Panc1 (cell line): Measurements from ENCODE around the gene GDI2. TPM values are rescaled to one million over a fixed set of nuclear protein-coding genes. Genes with fewer than 3 reads are reported as not detected.

Experiments
- ATAC-seq: fragments of 200-7000 bp; cut with Tn5 transposase; 2 replicates; pipeline ENCODE4 v1.9.1; 2020; ENCODE audit warnings: mild to moderate bottlenecking, moderate library complexity
- Bru-seq: library from RNA; stranded (reverse); fragments of 400-500 nt; gene quantifications from one replicate; lab custom pipeline; 2021; lab: Mats Ljungman, UMichigan
- BruChase-seq, 2 experiments: library from RNA; stranded (reverse); fragments of 400-500 nt; gene quantifications; one replicate each; lab custom pipeline; 2021; lab: Mats Ljungman, UMichigan
- BruUV-seq: library from RNA; stranded (reverse); fragments of 400-500 nt; replicated peaks from 2 replicates; lab custom pipeline; 2021; lab: Mats Ljungman, UMichigan
- CTCF ChIA-PET: fragments of 300-600 bp; sonication (Branson Sonifier 250); formaldehyde crosslinking; loops from one replicate; lab custom pipeline; 2022; ENCODE audit warnings: antibody characterized with exemption; lab: Charles Lee
- POLR2A ChIA-PET: fragments of 300-600 bp; sonication (Branson Sonifier 250); formaldehyde crosslinking; loops from one replicate; lab custom pipeline; 2022; ENCODE audit warnings: antibody characterized with exemption; lab: Charles Lee
- DNase-seq: peaks from one replicate; pipeline ENCODE4 v3.0.0-alpha.2; 2010; ENCODE audit warnings: low read depth, low spot score
- H3K27ac ChIP-seq: 2 replicates; pipeline ENCODE4 v1.5.1; 2011; ENCODE audit warnings: mild to moderate bottlenecking, low read length, inconsistent platforms
- H3K27me3 ChIP-seq: fragments of 200-500 bp; sonication (Bioruptor generic); 2 replicates; pipeline ENCODE4 v1.6.0; 2014; ENCODE audit warnings: low read length, inconsistent platforms; ENCODE audit not compliant: control insufficient read depth, insufficient read depth
- H3K36me3 ChIP-seq: fragments of 200-500 bp; sonication (Bioruptor generic); 2 replicates; pipeline ENCODE4 v1.5.1; 2014; ENCODE audit warnings: inconsistent platforms, mild to moderate bottlenecking, low read length, moderate library complexity; ENCODE audit not compliant: control insufficient read depth, insufficient read depth
- H3K4me1 ChIP-seq: 2 replicates; pipeline ENCODE4 v1.5.1; 2011; ENCODE audit warnings: inconsistent platforms, mild to moderate bottlenecking, low read length, moderate library complexity; ENCODE audit not compliant: control insufficient read depth, insufficient read depth
- H3K4me3 ChIP-seq, 2 experiments: 2 replicates each; pipeline ENCODE4 v1.5.1; 2011 to 2012; ENCODE audit warnings: low read depth in 2 of 2, low read length in 2 of 2, mild to moderate bottlenecking in 2 of 2, inconsistent platforms in 1 of 2, moderate library complexity in 1 of 2
- H3K9me3 ChIP-seq: fragments of 200-500 bp; sonication (Bioruptor generic); 2 replicates; pipeline ENCODE4 v1.5.1; 2014; ENCODE audit warnings: low read depth, mild to moderate bottlenecking, inconsistent platforms, low read length, moderate library complexity; ENCODE audit not compliant: control insufficient read depth, insufficient read depth
- CTCF ChIP-seq: fragments of 450-650 bp; IDR thresholded peaks from 2 replicates; pipeline ENCODE4 v1.5.1; 2017; ENCODE audit warnings: mild to moderate bottlenecking
- POLR2AphosphoS5 ChIP-seq: IDR thresholded peaks from 2 replicates; pipeline ENCODE4 v1.6.1; 2012; ENCODE audit warnings: mild to moderate bottlenecking, low read depth, low read length, moderate library complexity
- REST ChIP-seq, 2 experiments: IDR thresholded peaks; 2 replicates each; pipeline ENCODE4 v1.6.1; 2011 to 2012; ENCODE audit warnings: low read depth in 2 of 2, control low read depth in 1 of 2, low read length in 1 of 2, mild to moderate bottlenecking in 1 of 2, moderate library complexity in 1 of 2; ENCODE audit not compliant: insufficient read depth in 1 of 2
- SIN3A ChIP-seq: IDR thresholded peaks from 2 replicates; pipeline ENCODE4 v1.6.1; 2012; ENCODE audit warnings: low read depth, mild to moderate bottlenecking, low read length, moderate library complexity, borderline replicate concordance; ENCODE audit not compliant: insufficient read depth
- TCF7L2 ChIP-seq: IDR thresholded peaks from 2 replicates; pipeline ENCODE4 v1.6.1; 2011; ENCODE audit warnings: mild to moderate bottlenecking, low read depth, low read length, inconsistent platforms
- in situ Hi-C: cut with HindIII; loops from 2 replicates; pipeline ENCODE4 v1.10.0; 2016; ENCODE audit warnings: low sequenced_read_pairs, low pct_unique_long_range_greater_than_20kb
- intact Hi-C: fragments of 100-400 bp; cut with micrococcal nuclease; formaldehyde crosslinking; loops from one replicate; pipeline ENCODE4 v1.10.0; 2022; ENCODE audit not compliant: unreplicated experiment
- long read RNA-seq: library from polyadenylated mRNA; unstranded; transcript quantifications from one replicate; pipeline ENCODE4 v2.0.0, GENCODE V29; 2021; ENCODE audit not compliant: unreplicated experiment
- polyA plus RNA-seq: library from polyadenylated mRNA; unstranded; fragments of >200 nt; gene quantifications from one replicate; pipeline ENCODE4 v1.2.1, GENCODE V29; 2012; ENCODE audit warnings: missing spikeins; ENCODE audit not compliant: insufficient read length
- total RNA-seq: library from RNA; stranded (reverse); gene quantifications from one replicate; pipeline ENCODE4 v1.2.1, GENCODE V29; 2021; ENCODE audit not compliant: unreplicated experiment

GDI2 gene
- total RNA-seq (130 TPM), Bru-seq, nascent RNA (percentile 91 among the genes with signal in this experiment), BruChase-seq, experiment 1, labeled RNA remaining after a 2-hour chase (percentile 95 among the genes with signal in this experiment), BruChase-seq, experiment 2, labeled RNA remaining after a 6-hour chase (percentile 96 among the genes with signal in this experiment)
- 85.0 TPM for polyA plus RNA-seq
- long read RNA-seq, transcript GDI2-203 (11 exons, 2,412 nt): major isoform, 161 of 245 reads
- long read RNA-seq, partial matches to known transcripts: 11 of 245 reads
- long read RNA-seq, other reads (novel, unspliced or antisense): 70 of 245 reads

- in situ Hi-C loops: no loop called here
- Histone ChIP-seq H3K27me3 (no peaks in the 10 kb centered on the region), H3K27ac (peak within 1 kb of the TSS; percentile 76), H3K4me3 (peak within 1 kb of the TSS; percentile 64 to 90), H3K4me1 (peaks cover 15% of the 10 kb centered on the region; the same call in 1 of the 2 replicates), H3K36me3 (peaks cover 3% of the 10 kb centered on the region), H3K9me3 (no peaks in the 10 kb centered on the region)
- POLR2A ChIA-PET: interaction anchor here (0.5 to 0.7 kb wide), 3 partner anchors 12 to 72 kb away, joined by 5 to 9 read pairs (median 6); no protein-coding TSS in a partner anchor
- BruUV-seq: no TSS peak
- intact Hi-C loops: loop anchor here (5.0 kb wide), 1 partner anchor 59 kb away; no protein-coding TSS in a partner anchor
- CTCF ChIA-PET: interaction anchor here (0.6 kb wide), 1 partner anchor 197 kb away, joined by 3 read pairs; no protein-coding TSS in a partner anchor
- TF ChIP-seq SIN3A (0 out of 2 replicates have a peak, but pooled peaks have one; percentile 32), CTCF (no peak), POLR2AphosphoS5 (peak; percentile 79), REST (IDR thresholded peaks at IDR 0.05; ENCODE audit: insufficient read depth in 1 of 2, low read depth in 2 of 2, low read length in 1 of 2) (no peak), TCF7L2 (peak; percentile 54; the same call in 1 of the 2 replicates)
- DNase-seq (peak; percentile 62), ATAC-seq (peak; percentile 98)
Observed at GRCh38 chr10:5813341-5814109, at the start of gene GDI2. Gene GDI2 (minus strand): TSS chr10:5813434. CDS start chr10:5813258, 176 bp downstream.

- ChIA-PET POLR2A (no interaction called here), CTCF (no interaction called here)
- in situ Hi-C loops (no loop called here), intact Hi-C loops (no loop called here)
- Histone ChIP-seq H3K27ac (no peak overlapping the region), H3K36me3 (no peaks in the 10 kb centered on the region), H3K4me3 (no peak overlapping the region), H3K4me1 (no peaks in the 10 kb centered on the region; the same call in none of the 2 replicates), H3K9me3 (no peaks in the 10 kb centered on the region), H3K27me3 (no peaks in the 10 kb centered on the region)
- no peak for ATAC-seq
- no peak for DNase-seq
- TF ChIP-seq CTCF: no peak
- TF ChIP-seq REST (IDR thresholded peaks at IDR 0.05; ENCODE audit: insufficient read depth in 1 of 2, low read depth in 2 of 2, low read length in 1 of 2): no peak
- TF ChIP-seq POLR2AphosphoS5: no peak
- TF ChIP-seq SIN3A: no peak
- TF ChIP-seq TCF7L2: no peak
- BruUV-seq: no TSS peak
Observed at GRCh38 chr10:5862360-5862961, 49.2 kb upstream of the GDI2 start.
